ENCODE measurements around the gene IRGQ.

GRCh38 chr19:43562226-43562697 lies 33.7 kb downstream of the IRGQ start:
- no peak for TF ChIP-seq CTCF (IDR thresholded peaks at IDR 0.05; ENCODE audit: low read depth, low read length, poor library complexity, severe bottlenecking)
- TF ChIP-seq EZH2phosphoT487 (IDR thresholded peaks at IDR 0.05; ENCODE audit: borderline replicate concordance, low read length) = no peak

Measured in DOHH2 (cell line).